ENCODE data around the gene SYNJ1.
"Not testable (repeated sequence)": the region's sequence is repeated elsewhere in the genome, so short reads cannot be mapped to it uniquely, and the experiment has no call there.

The SYNJ1 gene

DNA sequence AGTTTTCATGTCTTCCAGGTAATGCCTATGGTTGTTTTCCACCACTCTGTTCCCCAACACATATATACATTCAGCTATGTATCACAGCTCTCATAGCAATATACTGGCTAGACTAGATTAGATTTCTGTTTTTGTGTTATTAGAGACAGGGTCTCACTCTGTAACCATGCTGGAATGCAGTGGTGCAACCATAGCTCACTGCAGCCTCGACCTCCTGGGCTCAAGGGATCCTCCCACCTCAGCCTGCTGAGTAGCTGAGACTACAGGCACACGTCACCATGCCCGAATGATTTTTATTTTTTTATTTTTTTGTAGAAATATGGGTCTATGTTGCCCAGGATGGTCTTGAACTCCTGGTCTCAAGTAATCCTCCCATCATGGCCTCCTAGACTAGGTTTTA lies 37.7 kb downstream of the SYNJ1 start:
- no peak for DNase-seq (ENCODE audit: low read depth in 2 of 2)

DNA sequence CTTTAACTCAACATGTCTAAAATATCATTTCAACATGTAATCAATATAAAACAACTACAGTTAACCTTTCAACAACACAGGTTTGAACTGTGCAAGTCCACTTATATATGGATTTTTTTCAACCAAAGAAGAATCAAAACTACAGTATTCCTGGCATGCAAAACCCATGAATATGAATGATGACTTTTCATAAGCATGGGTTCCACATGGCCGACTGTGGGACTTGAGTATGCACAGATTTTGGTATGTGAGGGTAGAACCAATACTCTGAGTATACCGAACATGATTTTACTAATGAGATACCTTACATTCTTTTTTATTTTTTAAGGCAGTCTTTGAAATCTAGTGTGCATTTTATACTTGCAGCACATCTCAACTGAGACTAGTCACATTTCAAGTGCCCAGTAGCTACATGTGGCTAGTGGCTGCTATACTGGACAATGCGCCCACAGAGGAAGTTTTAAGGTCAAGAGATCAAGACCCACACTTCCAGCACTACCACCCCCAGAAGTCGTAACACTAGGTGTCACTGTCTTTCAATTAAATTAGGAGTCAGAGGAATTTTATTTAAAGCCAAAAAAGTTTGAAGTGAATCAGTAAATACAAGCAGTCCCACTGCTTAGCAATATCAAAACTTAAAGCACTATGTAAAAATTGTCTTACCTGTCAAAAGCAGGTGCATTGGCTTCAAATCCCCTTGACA lies 40.0 kb downstream of the SYNJ1 start:
- DNase-seq (ENCODE audit: low read depth in 2 of 2): no peak

DNA sequence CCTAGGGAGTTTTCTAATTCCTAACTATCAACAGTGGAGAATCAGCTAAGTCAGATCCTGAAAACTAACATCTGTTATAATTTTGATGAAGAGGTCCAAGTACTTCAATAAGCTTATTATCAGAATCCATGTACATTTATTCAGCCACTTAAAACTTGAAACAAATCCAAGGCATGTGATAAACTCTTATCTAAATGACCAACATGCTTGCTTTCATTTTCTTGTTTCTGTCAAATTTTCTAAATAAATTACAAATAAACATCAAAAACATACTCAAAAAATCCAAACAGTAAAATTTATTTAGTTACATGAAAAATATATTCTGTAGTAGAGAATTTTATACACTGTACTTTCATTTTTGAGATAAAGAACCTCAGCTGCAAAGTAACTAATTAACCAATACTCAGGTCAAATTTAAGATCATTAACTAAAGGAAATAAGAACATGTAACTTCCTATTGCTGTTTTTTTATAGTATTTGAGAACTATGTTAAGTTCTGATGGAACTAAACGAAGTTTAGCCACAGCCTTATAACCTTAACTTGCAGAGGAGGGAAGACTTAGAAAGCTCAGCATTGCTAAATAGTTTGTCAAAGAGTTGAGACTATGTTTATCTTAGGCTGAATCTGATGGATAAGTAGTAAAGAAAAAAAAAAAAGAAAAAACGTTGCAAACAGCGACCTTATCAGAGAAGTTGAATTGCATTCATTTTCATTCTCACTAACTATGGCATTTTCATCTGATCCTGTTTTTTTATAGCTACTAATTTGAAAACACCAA lies 44.9 kb downstream of the SYNJ1 start:
- no peak for DNase-seq (ENCODE audit: low read depth in 2 of 2)

DNA sequence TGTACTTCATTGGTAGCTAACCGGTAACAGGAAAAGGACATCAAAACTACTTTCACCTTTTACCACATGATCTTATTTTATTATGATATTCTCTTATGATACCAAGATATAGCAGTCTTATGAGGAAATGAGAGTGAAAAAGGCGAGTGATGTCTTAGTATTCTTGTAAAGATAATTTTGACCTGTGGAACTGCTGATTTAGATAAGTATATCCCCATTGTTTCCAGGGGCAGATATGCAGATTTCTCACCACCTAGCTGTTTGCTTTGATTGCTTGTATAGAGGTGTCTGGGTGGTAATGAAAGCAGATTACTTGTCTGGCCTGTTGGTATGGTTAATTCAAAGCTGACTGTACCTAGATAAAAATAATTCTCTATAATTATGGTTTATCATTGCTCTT lies 53.1 kb downstream of the SYNJ1 start:
- DNase-seq (ENCODE audit: low read depth in 2 of 2): no peak

DNA sequence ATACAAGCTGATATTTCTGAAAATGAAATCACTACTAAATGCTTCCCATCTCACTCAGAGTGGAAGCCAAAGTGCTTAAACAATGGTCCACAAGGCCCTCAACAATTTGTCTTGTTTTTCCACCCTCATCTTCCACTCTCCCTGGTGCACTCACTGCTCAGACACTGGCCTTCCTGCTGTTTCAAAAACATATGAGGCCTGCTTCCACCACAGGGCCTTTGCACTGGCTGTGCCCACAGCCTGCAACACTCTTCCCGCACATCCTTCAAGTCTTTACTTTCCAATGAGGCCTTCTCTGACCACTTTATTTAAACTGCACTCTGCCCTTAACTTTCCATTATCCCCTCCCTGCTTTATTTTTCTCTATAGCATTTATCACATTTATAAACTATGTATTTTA lies 53.8 kb downstream of the SYNJ1 start:
- no peak for DNase-seq (ENCODE audit: low read depth in 2 of 2)

DNA sequence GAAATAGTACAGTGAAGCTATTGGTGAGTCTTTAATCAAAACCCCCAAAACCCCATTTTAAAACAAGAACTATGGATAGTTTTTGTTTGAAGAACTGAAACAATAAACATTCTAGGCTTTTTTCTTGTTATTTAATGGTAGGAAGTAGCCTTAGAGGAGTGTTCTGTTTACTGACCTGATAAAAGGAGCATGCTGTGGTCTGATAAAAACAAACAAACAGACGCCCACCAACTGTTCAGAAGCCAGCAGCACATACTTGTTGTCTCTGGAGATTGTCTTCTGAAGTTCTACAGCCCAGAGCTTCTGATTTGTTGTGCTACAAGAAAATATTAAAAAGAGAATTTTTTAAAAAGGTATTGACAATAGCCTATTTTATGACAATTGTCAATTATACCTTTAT lies 61.6 kb downstream of the SYNJ1 start:
- DNase-seq (ENCODE audit: low read depth in 2 of 2): no peak

DNA sequence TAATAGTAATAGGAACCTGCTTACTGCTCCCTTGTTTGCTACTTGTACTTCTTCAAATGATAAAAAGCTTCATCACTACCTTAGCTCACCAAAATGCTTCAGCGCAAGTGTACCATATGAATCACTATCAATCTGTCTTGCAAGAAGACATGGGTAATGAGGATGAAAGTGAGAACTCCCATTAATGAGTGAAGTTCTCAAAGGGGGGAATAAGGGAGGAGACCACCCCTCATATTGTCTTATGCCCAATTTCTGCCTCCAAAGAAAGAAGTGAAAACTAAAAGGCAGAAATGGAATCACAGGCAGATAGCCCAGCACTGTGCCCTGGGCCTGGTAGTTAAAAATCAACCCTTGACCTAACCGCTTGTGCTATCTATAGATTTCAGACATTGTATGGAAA lies 63.7 kb downstream of the SYNJ1 start:
- not testable (repeated sequence) for DNase-seq (ENCODE audit: low read depth in 2 of 2)

DNA sequence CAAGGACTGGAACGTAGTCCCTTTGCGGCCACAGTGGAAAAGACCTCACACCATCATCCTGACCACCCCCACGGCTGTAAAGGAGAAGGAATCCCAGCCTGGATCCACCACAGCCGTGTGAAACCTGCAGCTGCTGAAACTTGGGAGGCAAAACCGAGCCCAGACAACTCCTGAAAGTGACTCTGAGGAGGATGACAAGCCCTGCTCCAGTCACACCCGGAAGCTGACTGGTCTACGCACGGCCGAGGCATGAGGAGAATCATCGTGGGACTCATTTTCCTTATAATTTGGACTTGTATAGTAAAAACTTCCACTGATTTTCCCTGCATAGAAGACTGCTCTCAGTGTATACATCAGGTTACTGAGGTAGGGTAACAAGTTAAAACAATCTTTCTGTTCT lies 65.8 kb downstream of the SYNJ1 start:
- DNase-seq (ENCODE audit: low read depth in 2 of 2): not testable (repeated sequence)

DNA sequence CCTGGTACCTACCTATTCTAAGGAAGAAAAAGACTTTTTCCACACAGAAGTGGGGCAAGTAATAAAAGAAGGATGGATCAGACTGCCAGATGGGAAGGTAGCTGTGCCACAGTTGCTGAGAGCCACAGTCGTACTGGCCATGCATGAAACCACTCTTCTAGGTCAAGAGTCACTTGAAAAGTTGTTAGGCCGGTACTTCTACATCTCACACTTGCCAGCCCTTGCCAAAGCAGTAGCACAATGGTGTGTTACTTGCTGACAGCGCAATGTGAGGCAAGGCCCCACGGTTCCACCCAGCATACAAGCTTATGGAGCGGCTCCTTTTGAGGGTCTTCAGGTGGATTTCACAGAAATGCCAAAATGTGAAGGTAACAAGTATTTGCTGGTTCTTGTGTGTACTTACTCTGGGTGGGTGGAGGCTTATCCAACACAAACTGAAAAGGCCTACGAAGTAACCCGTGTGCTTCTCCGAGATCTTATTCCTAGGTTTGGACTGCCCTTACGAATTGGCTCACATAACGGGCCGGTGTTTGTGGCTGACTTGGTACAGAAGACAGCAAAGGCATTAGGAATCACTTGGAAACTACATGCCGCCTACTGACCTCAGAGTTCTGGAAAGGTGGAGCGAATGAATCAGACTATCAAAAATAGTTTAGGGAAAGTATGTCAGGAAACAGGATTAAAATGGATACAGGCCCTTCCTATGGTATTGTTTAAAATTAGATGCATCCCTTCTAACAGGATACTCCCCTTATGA lies 66.6 kb downstream of the SYNJ1 start:
- DNase-seq (ENCODE audit: low read depth in 2 of 2): not testable (repeated sequence)

DNA sequence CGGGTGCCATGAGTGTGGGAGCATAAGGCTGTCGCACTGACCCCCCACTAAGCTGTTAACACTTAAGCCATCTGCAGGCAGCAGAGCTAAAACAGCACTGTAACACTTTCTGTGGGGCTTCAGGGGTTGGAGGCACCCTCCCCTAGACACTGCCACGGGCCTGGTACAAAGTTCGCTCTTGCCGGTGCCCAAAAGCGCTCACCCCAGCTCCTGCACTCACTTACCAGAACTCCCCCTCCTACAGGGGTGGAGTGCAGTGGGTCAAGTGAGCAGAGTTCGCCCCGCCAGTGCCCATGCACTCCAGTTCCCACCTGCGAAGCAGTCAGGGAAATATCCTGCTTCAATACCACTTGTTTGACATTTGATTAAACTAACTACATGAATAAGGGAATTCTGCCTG lies 69.3 kb downstream of the SYNJ1 start:
- DNase-seq (ENCODE audit: low read depth in 2 of 2): no peak

DNA sequence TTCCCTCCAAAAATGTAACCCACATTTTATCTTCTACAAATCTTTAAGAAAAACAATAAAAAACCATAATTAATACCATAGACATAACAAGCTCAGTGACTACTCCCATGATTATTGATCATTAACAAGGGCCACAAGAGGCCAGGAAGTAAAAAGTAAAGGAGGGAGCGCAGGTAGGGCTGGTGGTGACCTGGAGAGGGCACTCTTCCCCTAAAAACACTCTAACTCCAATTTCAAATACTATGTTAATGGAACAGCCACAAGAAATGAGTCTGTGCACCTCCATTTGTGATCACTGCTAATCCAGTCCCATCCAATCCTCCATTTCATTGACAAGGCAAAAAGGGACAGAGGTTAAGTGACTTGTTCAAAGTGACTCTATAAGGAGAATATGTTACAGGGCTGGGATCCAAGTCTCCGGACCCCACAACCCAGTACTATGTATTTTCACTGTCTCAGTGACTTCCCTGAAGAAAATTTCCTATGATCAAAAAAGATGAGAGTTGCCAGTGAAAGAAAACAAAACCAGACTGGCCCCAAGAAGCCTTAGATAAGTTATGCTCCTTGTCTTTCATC lies 74.4 kb downstream of the SYNJ1 start:
- no peak for DNase-seq (ENCODE audit: low read depth in 2 of 2)

DNA sequence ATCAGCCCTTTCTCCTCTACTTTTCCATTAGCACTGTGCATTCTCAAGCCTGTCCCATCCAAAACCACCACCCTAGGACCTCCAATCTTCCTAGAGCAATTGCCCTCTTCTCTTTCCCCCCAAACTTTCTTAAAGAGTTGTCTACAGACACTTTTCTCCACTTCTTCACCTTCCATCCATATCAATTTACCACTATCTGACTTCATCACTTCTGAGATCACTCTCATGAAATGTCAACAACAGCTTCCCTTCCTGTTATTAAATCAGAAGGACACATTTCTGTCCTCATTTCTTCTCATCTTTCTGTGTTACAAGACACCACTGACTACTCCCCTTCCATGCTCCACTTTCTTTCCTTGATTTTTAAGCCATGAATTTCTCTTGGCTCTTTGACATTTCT lies 79.6 kb downstream of the SYNJ1 start:
- DNase-seq (ENCODE audit: low read depth in 2 of 2): no peak

DNA sequence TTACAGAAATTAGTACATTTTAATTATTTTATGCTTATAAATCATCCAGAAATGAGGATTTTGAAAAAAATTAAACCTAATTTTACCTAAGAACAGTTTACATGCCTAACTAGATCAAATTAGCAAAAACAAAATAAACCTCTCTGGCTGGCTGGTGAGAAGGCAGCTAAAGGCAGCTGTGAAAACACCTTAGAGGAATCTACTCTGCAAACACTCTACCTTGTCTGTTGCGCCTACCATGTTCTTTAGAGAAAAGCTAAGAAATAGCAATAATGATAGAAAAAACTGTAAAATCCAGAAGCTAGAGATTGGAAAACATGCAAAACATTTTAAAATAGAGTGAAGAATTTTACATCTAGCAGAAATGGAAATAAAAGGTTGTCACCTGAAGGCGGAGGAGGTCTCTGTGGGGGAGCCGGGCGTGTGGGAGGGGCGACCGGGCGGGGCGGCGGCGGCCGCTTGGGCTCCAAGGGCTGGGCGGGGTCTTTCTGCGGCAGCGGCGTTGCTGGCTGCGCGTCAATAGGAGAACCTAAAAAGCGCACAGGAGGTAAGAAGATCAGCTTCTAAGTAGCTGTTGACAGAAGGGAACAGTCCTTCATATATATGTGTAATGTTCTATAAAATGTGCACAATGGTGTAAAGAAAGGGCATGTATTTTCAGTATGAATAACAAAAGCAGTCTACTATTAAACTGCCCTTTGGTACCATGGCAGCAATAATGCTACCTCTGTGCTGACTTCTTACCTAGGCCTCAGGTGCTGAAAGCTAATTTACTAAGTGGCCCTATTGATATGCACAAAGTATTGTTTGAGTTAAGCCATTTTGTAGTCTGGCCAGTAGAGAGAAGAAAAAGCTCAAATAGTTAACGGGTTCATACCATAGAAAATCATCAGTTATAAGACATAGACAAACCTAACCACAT lies 82.3 kb downstream of the SYNJ1 start:
- DNase-seq (ENCODE audit: low read depth in 2 of 2): no peak

DNA sequence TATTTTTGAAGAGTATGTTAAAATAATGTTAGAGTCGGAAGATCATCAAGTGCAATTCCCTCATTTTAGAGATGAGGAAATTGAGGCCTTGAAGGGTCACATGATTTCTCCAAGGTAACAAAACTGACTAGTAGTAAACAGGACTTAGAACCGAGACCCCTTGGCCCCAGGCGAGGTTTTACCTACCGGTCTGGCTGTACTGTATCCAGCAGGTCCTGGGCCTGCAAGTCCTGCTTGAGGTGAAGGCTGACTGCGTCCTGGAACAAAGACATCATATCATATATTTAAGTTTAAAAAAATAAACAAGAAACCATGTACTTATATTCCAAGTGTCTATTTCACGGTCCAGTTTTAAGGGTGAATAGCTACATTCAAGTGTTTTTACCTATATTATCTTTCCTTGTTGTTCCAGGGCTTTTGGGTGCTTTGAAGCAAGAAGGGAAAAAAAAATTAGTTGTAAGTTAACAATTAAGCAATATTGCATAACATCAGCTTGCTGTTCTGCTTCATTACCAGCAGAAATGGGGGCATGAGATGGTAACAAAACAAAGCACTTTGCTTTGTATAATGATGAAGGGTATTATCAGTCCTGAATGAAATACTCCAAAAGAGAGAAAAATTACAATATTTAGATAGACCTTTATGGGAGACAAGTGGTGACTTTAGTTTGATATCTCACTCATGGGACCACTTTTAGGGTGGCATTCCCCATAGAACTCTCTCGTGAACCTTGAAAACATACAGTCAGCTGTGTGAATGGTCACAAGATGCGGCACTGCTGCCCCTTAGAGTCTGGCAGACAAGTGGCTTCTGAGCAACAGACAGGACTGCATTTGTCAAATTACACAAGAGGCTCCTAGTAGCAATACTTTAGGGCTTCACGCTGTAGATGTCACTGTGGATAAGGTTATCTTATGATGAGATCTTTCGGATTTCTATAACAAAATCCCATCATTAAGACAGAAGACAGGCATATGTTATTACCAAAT lies 85.8 kb downstream of the SYNJ1 start:
- no peak for DNase-seq (ENCODE audit: low read depth in 2 of 2)

DNA sequence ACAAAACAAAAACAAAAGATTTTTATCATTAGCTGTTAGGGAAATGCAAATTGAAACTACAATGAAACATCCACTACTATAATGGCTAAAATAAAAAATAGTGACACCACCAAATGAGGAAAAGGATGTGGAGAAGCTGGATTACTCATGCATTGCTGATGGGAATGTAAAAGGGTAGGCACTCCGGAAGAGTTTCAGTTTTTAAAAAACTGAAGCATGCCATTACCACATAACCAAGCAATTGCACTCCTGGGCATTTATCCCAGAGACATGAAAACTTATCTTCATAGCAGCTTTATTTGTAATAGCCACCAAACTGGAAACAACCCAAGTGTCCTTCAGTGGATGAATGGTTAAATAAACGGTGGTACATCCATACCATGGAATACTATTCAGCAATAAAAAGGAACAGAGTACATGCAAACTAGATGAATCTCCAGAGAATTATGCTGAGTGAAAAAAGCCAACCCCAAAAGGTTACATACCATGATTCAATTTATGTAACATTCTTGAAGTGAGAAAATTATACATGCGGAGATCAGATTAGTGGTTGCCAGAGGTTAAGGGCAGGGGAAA lies 101.1 kb downstream of the SYNJ1 start:
- DNase-seq (ENCODE audit: low read depth in 2 of 2): no peak

DNA sequence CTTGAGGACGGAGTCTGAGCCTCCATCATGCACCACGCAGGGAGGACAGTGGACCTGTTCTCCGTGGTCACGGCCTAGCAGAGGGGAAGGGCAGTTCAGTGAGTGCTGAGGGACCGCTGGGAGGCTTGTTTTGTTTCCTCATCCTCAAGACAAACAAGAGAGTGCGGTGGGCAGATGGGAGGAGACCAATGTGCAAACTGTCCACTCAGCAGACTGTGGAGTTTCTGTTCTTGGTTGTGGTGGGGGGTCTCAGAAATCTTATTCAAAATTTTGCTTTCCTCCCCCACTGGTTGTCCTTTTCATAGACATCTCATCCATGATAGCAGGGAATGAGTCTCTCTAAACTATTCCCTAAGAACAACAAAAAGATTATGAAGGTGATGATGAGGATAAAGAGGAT lies 109.6 kb downstream of the SYNJ1 start:
- DNase-seq (ENCODE audit: low read depth in 2 of 2): not testable (repeated sequence)

DNA sequence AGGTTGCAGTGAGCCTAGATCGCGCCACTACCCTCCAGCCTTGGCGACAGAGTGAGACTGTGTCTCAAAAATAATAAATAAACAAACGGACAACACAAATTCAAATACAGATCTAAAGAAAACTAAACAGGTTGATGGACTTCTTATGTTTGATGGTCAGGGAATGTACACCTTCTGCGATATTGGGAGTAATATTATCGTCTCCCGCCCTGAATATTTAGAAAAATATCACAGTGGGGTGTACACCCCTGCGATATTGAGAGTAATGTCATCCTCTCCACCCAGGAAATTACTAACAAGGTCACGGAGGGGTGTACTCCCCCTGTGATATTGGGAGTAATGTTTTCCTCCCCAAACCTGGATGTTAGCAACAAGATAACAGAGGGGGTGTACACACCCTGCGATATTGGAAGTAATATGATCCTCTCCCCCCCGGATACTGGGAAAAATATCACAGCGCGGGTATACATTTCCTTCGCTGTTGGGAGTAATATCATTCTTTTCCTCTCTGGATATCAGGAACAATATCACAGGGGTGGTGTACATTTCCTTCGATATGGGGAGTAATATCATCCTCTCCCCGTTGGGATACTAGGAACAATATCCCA lies 114.3 kb downstream of the SYNJ1 start:
- no peak for DNase-seq (ENCODE audit: low read depth in 2 of 2)

DNA sequence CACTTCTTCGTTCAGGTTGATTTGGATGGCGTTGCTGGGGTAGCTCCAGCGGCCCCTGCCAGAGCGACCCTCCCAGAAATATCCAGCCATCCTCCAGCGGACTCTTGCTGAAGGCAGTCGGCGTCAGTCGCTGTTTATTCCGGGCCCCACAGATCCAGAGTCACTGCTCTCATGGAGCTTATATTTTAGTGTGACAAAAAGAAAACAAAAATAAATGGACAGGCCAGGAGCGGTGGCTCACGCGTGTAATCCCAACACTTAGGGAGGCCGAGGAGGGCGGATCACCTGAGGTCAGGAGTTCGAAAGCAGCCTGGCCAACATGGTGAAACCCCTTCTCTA lies 114.8 kb downstream of the SYNJ1 start:
- DNase-seq (ENCODE audit: low read depth in 2 of 2): no peak

Data from stimulated activated CD8-positive, alpha-beta memory T cell treated with anti-CD3 and anti-CD28 coated beads, Interleukin-15, amount 100 ng/mL, for 48 hours (primary cell).